Parathyroid adenoma (tissue), 2 donors: ENCODE measurements around the gene KCTD14.
A peak's percentile ranks its signal among the peaks of the same experiment; 100 is the strongest.
"Not testable (repeated sequence)": the region's sequence is repeated elsewhere in the genome, so short reads cannot be mapped to it uniquely, and the experiment has no call there.

ENCODE experiments used
- H2AFZ ChIP-seq: fragments of 300-600 bp; sonication (generic); one replicate; pipeline ENCODE4 v1.7.0; 2017; ENCODE audit warnings: antibody characterized with exemption, mild to moderate bottlenecking
- H3K27ac ChIP-seq: fragments of 300-600 bp; sonication (generic); one replicate; pipeline ENCODE4 v1.7.0; 2017
- H3K27me3 ChIP-seq: fragments of 300-600 bp; sonication (generic); one replicate; pipeline ENCODE4 v1.7.0; 2017; ENCODE audit warnings: low read length; ENCODE audit not compliant: control insufficient read depth, insufficient read depth
- H3K36me3 ChIP-seq: fragments of 300-600 bp; sonication (generic); one replicate; pipeline ENCODE4 v1.7.0; 2017; ENCODE audit warnings: low read length; ENCODE audit not compliant: control insufficient read depth, insufficient read depth
- H3K4me1 ChIP-seq: fragments of 300-600 bp; sonication (generic); one replicate; pipeline ENCODE4 v1.7.0; 2017; ENCODE audit warnings: control low read depth
- H3K4me2 ChIP-seq: fragments of 300-600 bp; sonication (generic); one replicate; pipeline ENCODE4 v1.7.0; 2017; ENCODE audit warnings: low read length
- H3K4me3 ChIP-seq: fragments of 300-600 bp; sonication (generic); one replicate; pipeline ENCODE4 v1.7.0; 2017; ENCODE audit warnings: low read depth, low read length
- H3K79me2 ChIP-seq: fragments of 300-600 bp; sonication (generic); one replicate; pipeline ENCODE4 v1.7.0; 2017; ENCODE audit warnings: control low read depth
- H3K9ac ChIP-seq: fragments of 300-600 bp; sonication (generic); one replicate; pipeline ENCODE4 v1.7.0; 2017; ENCODE audit warnings: mild to moderate bottlenecking
- H3K9me3 ChIP-seq: fragments of 300-600 bp; sonication (generic); one replicate; pipeline ENCODE4 v1.7.0; 2017; ENCODE audit warnings: low read length; ENCODE audit not compliant: control insufficient read depth
- CTCF ChIP-seq: fragments of 300-600 bp; sonication (generic); IDR thresholded peaks from one replicate; pipeline ENCODE4 v1.7.0; 2017; ENCODE audit warnings: antibody characterized with exemption, mild to moderate bottlenecking
- donor health status: primary hyperparathyroidism.

The KCTD14 gene

GRCh38 chr11:78062671-78063070, 39.6 kb upstream of the KCTD14 start:
- H3K4me2 ChIP-seq = no peak overlapping the region
- no peak overlapping the region for H3K4me3 ChIP-seq
- H3K79me2 ChIP-seq = peaks cover 2% of the 10 kb centered on the region
- TF ChIP-seq CTCF = no peak
- H3K9ac ChIP-seq = no peak overlapping the region
- H3K27ac ChIP-seq = peak overlapping the region; percentile 95
- H3K4me1 ChIP-seq = peaks cover 14% of the 10 kb centered on the region
- no peaks in the 10 kb centered on the region for H3K27me3 ChIP-seq
- H3K9me3 ChIP-seq = no peaks in the 10 kb centered on the region
- H2AFZ ChIP-seq = no peak overlapping the region
- no peaks in the 10 kb centered on the region for H3K36me3 ChIP-seq

GRCh38 chr11:78061921-78062311, 38.8 kb upstream of the KCTD14 start:
- no peaks in the 10 kb centered on the region for H3K27me3 ChIP-seq
- no peak overlapping the region for H2AFZ ChIP-seq
- no peak overlapping the region for H3K4me2 ChIP-seq
- H3K4me1 ChIP-seq = peaks cover 13% of the 10 kb centered on the region
- H3K9ac ChIP-seq = no peak overlapping the region
- H3K9me3 ChIP-seq = no peaks in the 10 kb centered on the region
- H3K4me3 ChIP-seq = no peak overlapping the region
- peaks cover 2% of the 10 kb centered on the region for H3K79me2 ChIP-seq
- peak overlapping the region; percentile 95 for H3K27ac ChIP-seq
- TF ChIP-seq CTCF = no peak
- H3K36me3 ChIP-seq = no peaks in the 10 kb centered on the region

GRCh38 chr11:78061088-78061920, 38.2 kb upstream of the KCTD14 start:
- Histone ChIP-seq H3K9ac (no peak overlapping the region), H3K4me1 (peaks cover 13% of the 10 kb centered on the region), H3K36me3 (no peaks in the 10 kb centered on the region), H3K4me3 (no peak overlapping the region), H2AFZ (no peak overlapping the region), H3K79me2 (peaks cover 2% of the 10 kb centered on the region), H3K27ac (peak overlapping the region; percentile 95), H3K9me3 (no peaks in the 10 kb centered on the region), H3K27me3 (no peaks in the 10 kb centered on the region), H3K4me2 (no peak overlapping the region)
- TF ChIP-seq CTCF = no peak

- H3K27me3 ChIP-seq = no peaks in the 10 kb centered on the region
- no peak for TF ChIP-seq CTCF
- peak overlapping the region; percentile 95 for H3K27ac ChIP-seq
- H3K9me3 ChIP-seq = no peaks in the 10 kb centered on the region
- peaks cover 13% of the 10 kb centered on the region for H3K4me1 ChIP-seq
- H3K4me2 ChIP-seq = no peak overlapping the region
- H3K36me3 ChIP-seq = no peaks in the 10 kb centered on the region
- H3K4me3 ChIP-seq = no peak overlapping the region
- H3K79me2 ChIP-seq = peaks cover 2% of the 10 kb centered on the region
- no peak overlapping the region for H3K9ac ChIP-seq
- H2AFZ ChIP-seq = no peak overlapping the region
These were observed 37.5 kb upstream of the KCTD14 start for GRCh38 chr11:78060533-78060932.

- H3K9ac ChIP-seq, H2AFZ ChIP-seq, H3K36me3 ChIP-seq, H3K27me3 ChIP-seq, H3K79me2 ChIP-seq, H3K4me2 ChIP-seq, H3K4me3 ChIP-seq, H3K9me3 ChIP-seq: not testable (repeated sequence)
- H3K27ac ChIP-seq = peak overlapping the region; percentile 95
- peaks cover 13% of the 10 kb centered on the region for H3K4me1 ChIP-seq
These were observed 36.8 kb upstream of the KCTD14 start for GRCh38 chr11:78059749-78060328.
